Activated B cell treated with CpG ODN at 0.5 μM for 24 hours (primary cell): ENCODE measurements around the gene OTUD3. TPM values are rescaled to one million over a fixed set of nuclear protein-coding genes. Genes with fewer than 3 reads are reported as not detected.

ENCODE experiments used
- ATAC-seq: fragments of 200-7000 bp; cut with Tn5 transposase; one replicate; pipeline ENCODE4 v1.10.0; 2021; ENCODE audit warnings: low read depth, mild to moderate bottlenecking, moderate library complexity
- CTCF ChIA-PET: fragments of 350-600 bp; sonication (Branson Sonifier 250); formaldehyde crosslinking; loops from one replicate; lab custom pipeline; 2021; ENCODE audit warnings: antibody characterized with exemption; lab: Charles Lee
- POLR2A ChIA-PET: fragments of 350-600 bp; sonication (Branson Sonifier 250); formaldehyde crosslinking; loops from one replicate; lab custom pipeline; 2021; ENCODE audit warnings: antibody characterized with exemption; lab: Charles Lee
- DNase-seq: peaks from one replicate; pipeline ENCODE4 v3.0.0; 2022
- H3K27ac Mint-ChIP-seq: one replicate; pipeline ENCODE4 v1.8.0; 2020; ENCODE audit warnings: mixed read lengths
- H3K27me3 Mint-ChIP-seq: one replicate; pipeline ENCODE4 v1.8.0; 2021; ENCODE audit warnings: mixed read lengths
- H3K36me3 Mint-ChIP-seq: one replicate; pipeline ENCODE4 v1.8.0; 2021; ENCODE audit warnings: low read depth, mixed read lengths
- H3K4me1 Mint-ChIP-seq: one replicate; pipeline ENCODE4 v1.8.0; 2021; ENCODE audit warnings: mixed read lengths
- H3K4me3 Mint-ChIP-seq: one replicate; pipeline ENCODE4 v1.8.0; 2020; ENCODE audit warnings: mild to moderate bottlenecking, mixed read lengths
- H3K9me3 Mint-ChIP-seq: one replicate; pipeline ENCODE4 v1.8.0; 2020; ENCODE audit warnings: mixed read lengths
- CTCF ChIP-seq: fragments of 200-600 bp; IDR thresholded peaks from one replicate; pipeline ENCODE4 v1.8.0; 2022; ENCODE audit warnings: antibody characterized with exemption, mild to moderate bottlenecking
- intact Hi-C: fragments of 100-400 bp; cut with micrococcal nuclease; formaldehyde crosslinking; loops from one replicate; pipeline ENCODE4 v1.15.1; 2024
- total RNA-seq: library from RNA; stranded (reverse); gene quantifications from 2 replicates; pipeline ENCODE4 v1.2.3, GENCODE V29; 2022

OTUD3 gene
- total RNA-seq, 1 donor from 2014 or later = 14.2 TPM

GRCh38 chr1:19949016-19949415, 66.8 kb downstream of the OTUD3 start:
- intact Hi-C loops = no loop called here

GRCh38 chr1:19954059-19954458, 71.9 kb downstream of the OTUD3 start:
- H3K27ac Mint-ChIP-seq = no peak overlapping the region

More at GRCh38 chr1:19949016-19949415, 66.8 kb downstream of the OTUD3 start:
- ChIA-PET CTCF (no interaction called here), POLR2A (no interaction called here)
- TF ChIP-seq CTCF = no peak
- no peak for DNase-seq
- no peak overlapping the region for H3K4me3 Mint-ChIP-seq
- ATAC-seq = no peak
- H3K9me3 Mint-ChIP-seq = peaks cover 3% of the 10 kb centered on the region
- no peaks in the 10 kb centered on the region for H3K4me1 Mint-ChIP-seq
- H3K27ac Mint-ChIP-seq = no peak overlapping the region
- peaks cover 25% of the 10 kb centered on the region for H3K27me3 Mint-ChIP-seq
- H3K36me3 Mint-ChIP-seq = no peaks in the 10 kb centered on the region

GRCh38 chr1:19955534-19956170, 73.5 kb downstream of the OTUD3 start:
- CTCF ChIA-PET = no interaction called here
- H3K27ac Mint-ChIP-seq = no peak overlapping the region
- H3K4me3 Mint-ChIP-seq = no peak overlapping the region
- H3K9me3 Mint-ChIP-seq = peaks cover 3% of the 10 kb centered on the region
- H3K36me3 Mint-ChIP-seq = no peaks in the 10 kb centered on the region
- DNase-seq (no peak), ATAC-seq (no peak)
- H3K27me3 Mint-ChIP-seq = peaks cover 19% of the 10 kb centered on the region
- intact Hi-C loops = no loop called here
- no peak for TF ChIP-seq CTCF
- peaks cover 3% of the 10 kb centered on the region for H3K4me1 Mint-ChIP-seq
- POLR2A ChIA-PET = no interaction called here

More at GRCh38 chr1:19954059-19954458, 71.9 kb downstream of the OTUD3 start:
- Mint-ChIP-seq H3K4me1 (no peaks in the 10 kb centered on the region), H3K9me3 (peaks cover 3% of the 10 kb centered on the region), H3K4me3 (no peak overlapping the region), H3K27me3 (peaks cover 25% of the 10 kb centered on the region), H3K36me3 (no peaks in the 10 kb centered on the region)
- ChIA-PET POLR2A (no interaction called here), CTCF (no interaction called here)
- ATAC-seq = no peak
- no peak for DNase-seq
- no peak for TF ChIP-seq CTCF
- intact Hi-C loops = no loop called here

GRCh38 chr1:19957779-19958178, 75.6 kb downstream of the OTUD3 start:
- ChIA-PET POLR2A (no interaction called here), CTCF (no interaction called here)
- DNase-seq (no peak), ATAC-seq (no peak)
- Mint-ChIP-seq H3K36me3 (no peaks in the 10 kb centered on the region), H3K9me3 (peaks cover 3% of the 10 kb centered on the region), H3K27ac (no peak overlapping the region), H3K4me3 (no peak overlapping the region), H3K27me3 (peaks cover 19% of the 10 kb centered on the region), H3K4me1 (peaks cover 7% of the 10 kb centered on the region)
- TF ChIP-seq CTCF = no peak
- intact Hi-C loops = no loop called here

- ATAC-seq (no peak), DNase-seq (no peak)
- Mint-ChIP-seq H3K4me1 (peaks cover 7% of the 10 kb centered on the region), H3K4me3 (no peak overlapping the region), H3K27ac (no peak overlapping the region), H3K36me3 (no peaks in the 10 kb centered on the region), H3K9me3 (peaks cover 6% of the 10 kb centered on the region), H3K27me3 (peaks cover 31% of the 10 kb centered on the region)
- POLR2A ChIA-PET = no interaction called here
- intact Hi-C loops = no loop called here
- no peak for TF ChIP-seq CTCF
- CTCF ChIA-PET = no interaction called here
Observed at GRCh38 chr1:19960591-19960990, 78.4 kb downstream of the OTUD3 start.

Other genes starting within 250 kb of the OTUD3 start
- 0.54 and 0.64 TPM in 2 replicates for gene NBL1, start 238.1 kb upstream of the OTUD3 start, total RNA-seq
- not detected in 2 replicates for gene HTR6, start 217.5 kb upstream of the OTUD3 start, total RNA-seq
- 22.3 and 23.4 TPM in 2 replicates for gene TMCO4, start 82.5 kb upstream of the OTUD3 start, total RNA-seq
- gene RNF186, start 67.1 kb upstream of the OTUD3 start, total RNA-seq = not detected in 2 replicates
- not detected in 2 replicates for gene PLA2G2E, start 41.2 kb downstream of the OTUD3 start, total RNA-seq
- not detected in 2 replicates for gene PLA2G2A, start 97.2 kb downstream of the OTUD3 start, total RNA-seq
- not detected in 2 replicates for gene PLA2G5, start 187.8 kb downstream of the OTUD3 start, total RNA-seq
- 0.16 and 0.29 TPM in 2 replicates for gene PLA2G2D, start 237.1 kb downstream of the OTUD3 start, total RNA-seq